Nephron progenitor cell (in vitro differentiated cells): Measurements from ENCODE around the gene MYO9A.
A peak's percentile ranks its signal among the peaks of the same experiment; 100 is the strongest.
"Not testable (repeated sequence)": the region's sequence is repeated elsewhere in the genome, so short reads cannot be mapped to it uniquely, and the experiment has no call there.

Source experiments
- DNase-seq: peaks from one replicate; pipeline ENCODE4 v3.0.0; 2021
- H3K27ac Mint-ChIP-seq: 2 replicates; pipeline ENCODE4 v1.8.0; 2021; ENCODE audit warnings: mild to moderate bottlenecking, moderate library complexity, mixed read lengths
- H3K27me3 Mint-ChIP-seq: 2 replicates; pipeline ENCODE4 v1.8.0; 2021; ENCODE audit warnings: mild to moderate bottlenecking, low read depth, mixed read lengths; ENCODE audit not compliant: poor library complexity
- H3K36me3 Mint-ChIP-seq: 2 replicates; pipeline ENCODE4 v1.8.0; 2021; ENCODE audit warnings: low read depth, mixed read lengths
- H3K4me1 Mint-ChIP-seq: 2 replicates; pipeline ENCODE4 v1.8.0; 2021; ENCODE audit warnings: mixed read lengths
- H3K4me3 Mint-ChIP-seq: 2 replicates; pipeline ENCODE4 v1.8.0; 2021; ENCODE audit warnings: mild to moderate bottlenecking, moderate library complexity, mixed read lengths
- H3K9me3 Mint-ChIP-seq: 2 replicates; pipeline ENCODE4 v1.8.0; 2021; ENCODE audit warnings: mild to moderate bottlenecking, moderate library complexity, mixed read lengths
- CTCF ChIP-seq: fragments of 200-600 bp; sonication (generic); IDR thresholded peaks from 2 replicates; pipeline ENCODE4 v1.5.0; 2021; ENCODE audit warnings: antibody characterized with exemption

The MYO9A gene

GRCh38 chr15:72057548-72058091, 60.3 kb downstream of the MYO9A start:
- no peaks in the 10 kb centered on the region for H3K4me1 Mint-ChIP-seq
- no peak for TF ChIP-seq CTCF
- H3K27me3 Mint-ChIP-seq = peaks cover 5% of the 10 kb centered on the region
- H3K9me3 Mint-ChIP-seq = peaks cover 21% of the 10 kb centered on the region
- H3K4me3 Mint-ChIP-seq = no peak overlapping the region
- H3K27ac Mint-ChIP-seq = no peak overlapping the region
- H3K36me3 Mint-ChIP-seq = peaks cover 26% of the 10 kb centered on the region
- DNase-seq = no peak

GRCh38 chr15:72056217-72056616, 61.7 kb downstream of the MYO9A start:
- not testable (repeated sequence) for H3K4me1 Mint-ChIP-seq, H3K27me3 Mint-ChIP-seq, H3K4me3 Mint-ChIP-seq, DNase-seq, H3K27ac Mint-ChIP-seq
- Mint-ChIP-seq H3K36me3 (peaks cover 16% of the 10 kb centered on the region), H3K9me3 (peaks cover 15% of the 10 kb centered on the region)

GRCh38 chr15:72053297-72053696, 64.7 kb downstream of the MYO9A start:
- H3K36me3 Mint-ChIP-seq = peaks cover 21% of the 10 kb centered on the region
- not testable (repeated sequence) for H3K4me3 Mint-ChIP-seq

GRCh38 chr15:72050700-72051099, 67.2 kb downstream of the MYO9A start:
- DNase-seq = no peak
- peaks cover 31% of the 10 kb centered on the region for H3K36me3 Mint-ChIP-seq
- H3K4me3 Mint-ChIP-seq = no peak overlapping the region
- no peak for TF ChIP-seq CTCF
- no peaks in the 10 kb centered on the region for H3K4me1 Mint-ChIP-seq
- no peak overlapping the region for H3K27ac Mint-ChIP-seq
- peaks cover 11% of the 10 kb centered on the region for H3K9me3 Mint-ChIP-seq
- H3K27me3 Mint-ChIP-seq = peaks cover 5% of the 10 kb centered on the region

More at GRCh38 chr15:72053297-72053696, 64.7 kb downstream of the MYO9A start:
- H3K4me1 Mint-ChIP-seq, H3K27ac Mint-ChIP-seq, H3K27me3 Mint-ChIP-seq, DNase-seq: not testable (repeated sequence)
- peaks cover 11% of the 10 kb centered on the region for H3K9me3 Mint-ChIP-seq

- H3K36me3 Mint-ChIP-seq = peaks cover 32% of the 10 kb centered on the region
- no peak for DNase-seq
- H3K4me1 Mint-ChIP-seq = no peaks in the 10 kb centered on the region
- no peak for TF ChIP-seq CTCF
- peak overlapping the region; percentile 9 for H3K27ac Mint-ChIP-seq
- no peak overlapping the region for H3K4me3 Mint-ChIP-seq
- H3K27me3 Mint-ChIP-seq = no peaks in the 10 kb centered on the region
- H3K9me3 Mint-ChIP-seq = no peaks in the 10 kb centered on the region
Measured at GRCh38 chr15:72047020-72047419, 70.9 kb downstream of the MYO9A start.

- no peak for TF ChIP-seq CTCF
- Mint-ChIP-seq H3K27ac (peak overlapping the region; percentile 40), H3K4me1 (no peaks in the 10 kb centered on the region), H3K27me3 (no peaks in the 10 kb centered on the region), H3K4me3 (no peak overlapping the region), H3K36me3 (peaks cover 40% of the 10 kb centered on the region), H3K9me3 (no peaks in the 10 kb centered on the region)
- DNase-seq = no peak
Measured at GRCh38 chr15:72044956-72045355, 73.0 kb downstream of the MYO9A start.

- H3K36me3 Mint-ChIP-seq = peaks cover 56% of the 10 kb centered on the region
- TF ChIP-seq CTCF = no peak
Measured at GRCh38 chr15:72042865-72043264, 75.1 kb downstream of the MYO9A start.

More at GRCh38 chr15:72042865-72043264, 75.1 kb downstream of the MYO9A start:
- peaks cover 2% of the 10 kb centered on the region for H3K27me3 Mint-ChIP-seq
- no peak overlapping the region for H3K27ac Mint-ChIP-seq
- H3K9me3 Mint-ChIP-seq = peaks cover 8% of the 10 kb centered on the region
- H3K4me3 Mint-ChIP-seq = no peak overlapping the region
- no peaks in the 10 kb centered on the region for H3K4me1 Mint-ChIP-seq
- no peak for DNase-seq
